HG03439 (cell line): ENCODE data around the gene PAPOLA.

Experiments used
- ATAC-seq: cut with Tn5 transposase; IDR thresholded peaks from one replicate; pipeline ENCODE4 v1.9.1; 2021; ENCODE audit warnings: mild to moderate bottlenecking, moderate library complexity; ENCODE audit not compliant: unreplicated experiment

The PAPOLA gene

GRCh38 chr14:96584907-96585671 is 82.9 kb downstream of the PAPOLA start:
- ATAC-seq = no peak

GRCh38 chr14:96585672-96586013 is 83.5 kb downstream of the PAPOLA start:
- no peak for ATAC-seq

- ATAC-seq = no peak
Observed at GRCh38 chr14:96586056-96586455, 83.9 kb downstream of the PAPOLA start.

- ATAC-seq = no peak
Observed at GRCh38 chr14:96586921-96587822, 85.0 kb downstream of the PAPOLA start.

- no peak for ATAC-seq
Observed at GRCh38 chr14:96587823-96588385, 85.7 kb downstream of the PAPOLA start.

GRCh38 chr14:96588410-96589257 is 86.5 kb downstream of the PAPOLA start:
- ATAC-seq = no peak

- ATAC-seq = no peak
Observed at GRCh38 chr14:96589577-96589976, 87.4 kb downstream of the PAPOLA start.

GRCh38 chr14:96590190-96590864 is 88.1 kb downstream of the PAPOLA start:
- ATAC-seq = no peak

GRCh38 chr14:96592591-96593386 is 90.6 kb downstream of the PAPOLA start:
- ATAC-seq = peak; percentile 87

GRCh38 chr14:96594961-96595360 is 92.8 kb downstream of the PAPOLA start:
- ATAC-seq = no peak

- ATAC-seq = no peak
Observed at GRCh38 chr14:96597680-96598079, 95.5 kb downstream of the PAPOLA start.

- no peak for ATAC-seq
Observed at GRCh38 chr14:96598332-96598928, 96.2 kb downstream of the PAPOLA start.

GRCh38 chr14:96599076-96599475 is 96.9 kb downstream of the PAPOLA start:
- no peak for ATAC-seq

GRCh38 chr14:96602186-96602585 is 100.0 kb downstream of the PAPOLA start:
- no peak for ATAC-seq

GRCh38 chr14:96603350-96604255 is 101.4 kb downstream of the PAPOLA start:
- no peak for ATAC-seq

GRCh38 chr14:96614481-96614881 is 112.3 kb downstream of the PAPOLA start:
- ATAC-seq = no peak

- ATAC-seq = no peak
Observed at GRCh38 chr14:96616161-96616721, 114.1 kb downstream of the PAPOLA start.
